Endodermal cell (in vitro differentiated cells): ENCODE measurements around the gene THSD7B. TPM values are rescaled to one million over a fixed set of nuclear protein-coding genes. Genes with fewer than 3 reads are reported as not detected.

Source experiments
- DNase-seq: peaks from one replicate; pipeline ENCODE4 v3.0.0-alpha.2; 2017
- H3K27ac ChIP-seq: 2 replicates; pipeline ENCODE4 v1.5.1; 2013; ENCODE audit warnings: mild to moderate bottlenecking, low read depth, low read length, moderate library complexity
- H3K27me3 ChIP-seq: 2 replicates; pipeline ENCODE4 v1.6.1; 2013; ENCODE audit warnings: mild to moderate bottlenecking, low read length, moderate library complexity; ENCODE audit not compliant: insufficient read depth, control insufficient read depth, poor library complexity, severe bottlenecking
- H3K36me3 ChIP-seq: 2 replicates; pipeline ENCODE4 v1.7.0; 2013; ENCODE audit warnings: mild to moderate bottlenecking, low read length, moderate library complexity; ENCODE audit not compliant: control insufficient read depth, insufficient read depth
- H3K4me1 ChIP-seq: one replicate; pipeline ENCODE4 v1.7.0; 2013; ENCODE audit warnings: low read length; ENCODE audit not compliant: control insufficient read depth, insufficient read depth
- H3K4me3 ChIP-seq: 2 replicates; pipeline ENCODE4 v1.5.1; 2013; ENCODE audit warnings: mild to moderate bottlenecking, low read length, moderate library complexity
- H3K9ac ChIP-seq: 2 replicates; pipeline ENCODE4 v1.6.1; 2013; ENCODE audit warnings: mild to moderate bottlenecking, low read length, moderate library complexity; ENCODE audit not compliant: poor library complexity, severe bottlenecking; ENCODE audit errors: extremely low read depth
- H3K9me3 ChIP-seq: 2 replicates; pipeline ENCODE4 v1.6.1; 2013; ENCODE audit warnings: mild to moderate bottlenecking, low read length, moderate library complexity; ENCODE audit not compliant: control insufficient read depth
- H3K27ac Mint-ChIP-seq: 2 replicates; pipeline ENCODE4 v1.8.0; 2020; ENCODE audit warnings: mixed read lengths
- H3K27me3 Mint-ChIP-seq: 2 replicates; pipeline ENCODE4 v1.8.0; 2021; ENCODE audit warnings: mild to moderate bottlenecking, mixed read lengths; ENCODE audit not compliant: insufficient read depth
- H3K36me3 Mint-ChIP-seq: 2 replicates; pipeline ENCODE4 v1.8.0; 2020; ENCODE audit warnings: low read depth, mixed read lengths
- H3K4me1 Mint-ChIP-seq: 2 replicates; pipeline ENCODE4 v1.8.0; 2020; ENCODE audit warnings: mixed read lengths
- H3K4me3 Mint-ChIP-seq: 2 replicates; pipeline ENCODE4 v1.8.0; 2020; ENCODE audit warnings: mild to moderate bottlenecking, moderate library complexity, mixed read lengths
- H3K9me3 Mint-ChIP-seq: 2 replicates; pipeline ENCODE4 v1.8.0; 2020; ENCODE audit warnings: mild to moderate bottlenecking, mixed read lengths
- CTCF ChIP-seq: fragments of 200-600 bp; sonication (generic); conservative IDR thresholded peaks from 2 replicates; pipeline ENCODE4 v1.5.0; 2021; ENCODE audit warnings: antibody characterized with exemption, mild to moderate bottlenecking
- WGBS, 2 experiments: methylation state at CpG; one replicate each; pipeline versions ENCODE4 v1.1.5 to v1.1.7; 2013; ENCODE audit warnings: missing lambda C conversion rate in 2 of 2, mixed read lengths in 1 of 2; ENCODE audit not compliant: insufficient coverage in 1 of 2, insufficient read length in 1 of 2; 5-methylcytosine and 5-hydroxymethylcytosine counted together
- total RNA-seq, 2 donors: library from RNA; stranded (reverse); fragmentation: NEBNext Ultra II Directional in 1 of 2; extraction: Animal tissue kit (Norgen Biotek cat#: 25700) in 1 of 2; gene quantifications; 2 replicates in 1 of 2; 3 replicates in 1 of 2; pipeline ENCODE4 v1.2.1, GENCODE V29; 2021

Gene THSD7B
- total RNA-seq, 2 donors from 2014 or later: 1.8 to 2.6 TPM

- WGBS, 2 experiments: 63 to 100% methylated on average over 1 to 3 of the region's 3 CpGs
- Histone ChIP-seq H3K4me1 (peaks cover 3% of the 10 kb centered on the region), H3K9me3 (no peaks in the 10 kb centered on the region), H3K4me3 (no peak overlapping the region), H3K27ac (no peak overlapping the region), H3K9ac (no peak overlapping the region), H3K36me3 (no peaks in the 10 kb centered on the region), H3K27me3 (no peaks in the 10 kb centered on the region)
- peak; percentile 86 for DNase-seq
- Mint-ChIP-seq H3K9me3 (no peaks in the 10 kb centered on the region), H3K4me1 (peaks cover 2% of the 10 kb centered on the region), H3K36me3 (no peaks in the 10 kb centered on the region), H3K4me3 (no peak overlapping the region), H3K27ac (no peak overlapping the region), H3K27me3 (no peaks in the 10 kb centered on the region)
- TF ChIP-seq CTCF: peak; percentile 86
These were observed 702.0 kb downstream of the THSD7B start for GRCh38 chr2:137467246-137467862.

GRCh38 chr2:137493261-137493660 is 727.9 kb downstream of the THSD7B start:
- Mint-ChIP-seq H3K4me3 (no peak overlapping the region), H3K27ac (no peak overlapping the region), H3K4me1 (no peaks in the 10 kb centered on the region), H3K27me3 (no peaks in the 10 kb centered on the region), H3K36me3 (no peaks in the 10 kb centered on the region), H3K9me3 (no peaks in the 10 kb centered on the region)
- no peak for TF ChIP-seq CTCF
- no peak overlapping the region for H3K27ac ChIP-seq
- H3K4me3 ChIP-seq: no peak overlapping the region
- 92 to 93% methylated on average over 3 to 5 of the region's 5 CpGs for WGBS, 2 experiments
- H3K36me3 ChIP-seq: no peaks in the 10 kb centered on the region
- no peaks in the 10 kb centered on the region for H3K4me1 ChIP-seq
- H3K27me3 ChIP-seq: no peaks in the 10 kb centered on the region
- no peaks in the 10 kb centered on the region for H3K9me3 ChIP-seq
- H3K9ac ChIP-seq: no peak overlapping the region
- DNase-seq: no peak

GRCh38 chr2:137500599-137500998 is 735.3 kb downstream of the THSD7B start:
- no peak for DNase-seq
- Mint-ChIP-seq H3K9me3 (no peaks in the 10 kb centered on the region), H3K27me3 (no peaks in the 10 kb centered on the region), H3K36me3 (no peaks in the 10 kb centered on the region), H3K4me1 (peaks cover under 1% of the 10 kb centered on the region), H3K4me3 (no peak overlapping the region), H3K27ac (no peak overlapping the region)
- Histone ChIP-seq H3K27me3 (no peaks in the 10 kb centered on the region), H3K27ac (no peak overlapping the region), H3K9me3 (no peaks in the 10 kb centered on the region), H3K4me1 (no peaks in the 10 kb centered on the region), H3K36me3 (no peaks in the 10 kb centered on the region), H3K9ac (no peak overlapping the region), H3K4me3 (no peak overlapping the region)
- 93% methylated on average over 3 of the region's 3 CpGs; no CpG with 5 or more reads in 1 of the 2 experiments for WGBS, 2 experiments
- TF ChIP-seq CTCF: no peak
